ENCODE measurements around the gene GPR152.
A peak's percentile ranks its signal among the peaks of the same experiment; 100 is the strongest.
"Not testable (repeated sequence)": the region's sequence is repeated elsewhere in the genome, so short reads cannot be mapped to it uniquely, and the experiment has no call there.

GPR152 gene

DNA sequence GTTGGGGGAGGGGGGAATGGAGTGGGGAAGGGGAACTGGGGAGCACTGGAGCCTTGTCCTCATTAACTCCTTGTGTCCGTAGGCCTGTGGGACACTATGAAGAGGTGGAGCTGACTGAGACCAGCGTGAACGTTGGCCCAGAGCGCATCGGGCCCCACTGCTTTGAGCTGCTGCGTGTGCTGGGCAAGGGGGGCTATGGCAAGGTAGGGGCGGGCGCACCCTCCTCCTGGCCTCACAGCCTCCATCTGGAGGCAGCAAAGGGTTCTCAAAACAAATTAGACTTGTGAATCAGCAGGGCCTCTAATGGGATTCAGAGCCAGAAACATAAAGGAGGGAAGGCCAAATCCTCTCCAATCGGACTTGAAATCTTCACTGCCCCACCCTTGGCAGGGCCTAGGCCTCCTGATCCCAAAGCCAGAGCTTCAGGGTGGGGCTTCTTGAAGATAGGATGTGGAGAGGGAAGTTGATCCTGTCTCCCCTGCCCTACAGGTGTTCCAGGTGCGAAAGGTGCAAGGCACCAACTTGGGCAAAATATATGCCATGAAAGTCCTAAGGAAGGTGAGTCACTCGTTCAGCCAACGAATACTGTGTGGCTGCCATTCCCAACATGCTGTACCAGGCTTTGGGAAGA lies 23.4 kb downstream of the GPR152 start:
- peak overlapping the region; percentile 48 for H2AK5ac ChIP-seq (ENCODE audit: low read depth, low read length)
- H3K23ac ChIP-seq (ENCODE audit: low read depth, low read length, poor library complexity) = no peak overlapping the region
- no peak overlapping the region for H2BK120ac ChIP-seq (ENCODE audit: low read depth, low read length)
- H2AFZ ChIP-seq (ENCODE audit: low read length) = no peak overlapping the region
- no peak overlapping the region for H3K4ac ChIP-seq (ENCODE audit: low read length)
- H3K27ac ChIP-seq (replicated peaks; ENCODE audit: low read length) = no peak overlapping the region
- H3K4me1 ChIP-seq (ENCODE audit: control insufficient read depth in 2 of 2, insufficient read depth in 1 of 2, low read depth in 1 of 2, low read length in 2 of 2) = peaks cover 7 to 10% of the 10 kb centered on the region in 2 donors
- no peak overlapping the region for H3K14ac ChIP-seq (ENCODE audit: low read length)
- no CpG with 5 or more reads among the region's 12 CpGs for WGBS, 2 donors (ENCODE audit: extremely low coverage in 2 of 2, insufficient read length in 2 of 2, insufficient replicate concordance in 1 of 2)
- H3K9me3 ChIP-seq (replicated peaks in 1 of 2; ENCODE audit: control insufficient read depth in 2 of 2, insufficient read depth in 1 of 2, low read depth in 1 of 2, low read length in 2 of 2) = no peaks in the 10 kb centered on the region
- H2BK15ac ChIP-seq (ENCODE audit: low read length) = no peak overlapping the region
- H3K18ac ChIP-seq (ENCODE audit: low read length) = no peak overlapping the region
- no peak for DNase-seq (ENCODE audit: low spot score)
- no peak overlapping the region for H2BK5ac ChIP-seq (ENCODE audit: low read length)
- H3K9ac ChIP-seq (ENCODE audit: low read depth, low read length, poor library complexity) = peak overlapping the region; percentile 97
- H4K8ac ChIP-seq (ENCODE audit: low read depth, low read length) = no peak overlapping the region
- no peak overlapping the region for H2BK12ac ChIP-seq (ENCODE audit: low read length)
- peaks cover 5% of the 10 kb centered on the region for H3K79me1 ChIP-seq (ENCODE audit: low read depth, low read length)
- H3K36me3 ChIP-seq (replicated peaks in 1 of 2; ENCODE audit: control insufficient read depth in 2 of 2, insufficient read depth in 2 of 2, low read length in 2 of 2) = peaks cover 19 to 43% of the 10 kb centered on the region in 2 donors
- peak overlapping the region; percentile 93 for H3K4me2 ChIP-seq (ENCODE audit: insufficient read depth, low read length, poor library complexity, severe bottlenecking)
- H3K27me3 ChIP-seq (ENCODE audit: control insufficient read depth in 3 of 3, insufficient read depth in 3 of 3, low read depth in 1 of 3, low read length in 3 of 3) = no peaks in the 10 kb centered on the region
- H3K4me3 ChIP-seq (ENCODE audit: low read length in 2 of 2) = peak overlapping the region; percentile 88 to 98
- peak overlapping the region; percentile 11 for H4K91ac ChIP-seq (ENCODE audit: low read depth, low read length, poor library complexity)

DNA sequence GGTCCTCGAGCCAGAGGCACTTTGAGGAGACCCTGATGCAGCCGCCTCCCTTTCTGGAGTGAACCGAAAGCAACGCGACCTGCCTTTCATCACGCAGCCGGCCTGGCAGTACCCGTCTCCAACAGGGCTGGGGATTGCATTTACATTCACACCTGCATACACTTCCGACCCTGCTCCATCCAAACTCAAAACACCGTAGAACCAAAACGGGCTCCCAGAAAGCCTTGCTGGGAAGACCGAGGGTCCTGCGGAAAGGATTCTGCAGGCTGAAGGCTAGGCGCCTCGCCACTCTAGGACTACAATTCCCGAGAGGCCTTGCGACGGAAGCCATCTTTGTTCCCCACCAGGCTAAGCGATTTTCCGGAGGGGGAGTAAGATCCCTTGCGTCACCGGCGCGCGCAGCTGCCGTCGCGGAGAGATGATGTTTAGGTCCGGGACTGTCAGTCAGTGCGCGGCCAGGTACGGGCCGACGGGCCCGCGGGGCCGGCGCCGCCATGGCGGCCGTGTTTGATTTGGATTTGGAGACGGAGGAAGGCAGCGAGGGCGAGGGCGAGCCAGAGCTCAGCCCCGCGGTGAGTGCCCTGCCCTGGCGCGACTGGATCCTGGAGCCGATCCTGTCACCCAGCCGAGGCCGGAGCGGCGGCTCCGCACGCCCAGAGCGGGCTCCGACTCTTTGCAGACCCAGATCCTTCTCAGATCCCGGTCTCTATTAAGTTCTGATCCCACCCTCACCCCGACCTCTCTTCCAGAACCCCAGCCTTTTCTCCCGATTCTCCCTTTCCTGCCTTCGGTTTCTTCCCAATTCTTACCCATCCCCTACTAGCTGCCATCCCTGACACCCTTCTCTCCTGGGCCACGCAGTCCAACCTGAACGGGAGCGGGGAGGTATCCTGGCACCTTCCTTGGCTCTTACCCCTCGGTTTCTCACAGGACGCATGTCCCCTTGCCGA lies 24.2 kb downstream of the GPR152 start, which contains the start of gene RPS6KB2:
RPS6KB2 (plus strand) TSS at position 443 of the 950 bp plus-strand sequence; CDS start at position 495, 52 bp downstream.
- Histone ChIP-seq H3K4ac (ENCODE audit: low read length) (no peak within 1 kb of the TSS), H2BK5ac (ENCODE audit: low read length) (peak within 1 kb of the TSS; percentile 63), H4K8ac (ENCODE audit: low read depth, low read length) (no peak within 1 kb of the TSS), H3K9ac (ENCODE audit: low read depth, low read length, poor library complexity) (peak within 1 kb of the TSS; percentile 97), H3K4me3 (ENCODE audit: low read length in 2 of 2) (peak within 1 kb of the TSS; percentile 88 to 98), H3K23ac (ENCODE audit: low read depth, low read length, poor library complexity) (peak within 1 kb of the TSS; percentile 90), H3K18ac (ENCODE audit: low read length) (peak within 1 kb of the TSS; percentile 93), H2BK15ac (ENCODE audit: low read length) (no peak within 1 kb of the TSS), H3K27me3 (ENCODE audit: control insufficient read depth in 3 of 3, insufficient read depth in 3 of 3, low read depth in 1 of 3, low read length in 3 of 3) (no peaks in the 10 kb centered on the region), H2BK120ac (ENCODE audit: low read depth, low read length) (no peak within 1 kb of the TSS), H3K9me3 (replicated peaks in 1 of 2; ENCODE audit: control insufficient read depth in 2 of 2, insufficient read depth in 1 of 2, low read depth in 1 of 2, low read length in 2 of 2) (no peaks in the 10 kb centered on the region), H3K14ac (ENCODE audit: low read length) (peak within 1 kb of the TSS; percentile 91), H2AFZ (ENCODE audit: low read length) (peak within 1 kb of the TSS; percentile 92), H3K36me3 (replicated peaks in 1 of 2; ENCODE audit: control insufficient read depth in 2 of 2, insufficient read depth in 2 of 2, low read length in 2 of 2) (peaks cover 12 to 35% of the 10 kb centered on the region in 2 donors), H4K91ac (ENCODE audit: low read depth, low read length, poor library complexity) (peak within 1 kb of the TSS; percentile 11), H2BK12ac (ENCODE audit: low read length) (no peak within 1 kb of the TSS), H3K4me2 (ENCODE audit: insufficient read depth, low read length, poor library complexity, severe bottlenecking) (peak within 1 kb of the TSS; percentile 93), H2AK5ac (ENCODE audit: low read depth, low read length) (peak within 1 kb of the TSS; percentile 48), H3K27ac (replicated peaks; ENCODE audit: low read length) (no peak within 1 kb of the TSS), H3K4me1 (ENCODE audit: control insufficient read depth in 2 of 2, insufficient read depth in 1 of 2, low read depth in 1 of 2, low read length in 2 of 2) (peaks cover 7 to 10% of the 10 kb centered on the region in 2 donors), H3K79me1 (ENCODE audit: low read depth, low read length) (peaks cover 5% of the 10 kb centered on the region)
- no CpG with 5 or more reads among the region's 68 CpGs for WGBS, 2 donors (ENCODE audit: extremely low coverage in 2 of 2, insufficient read length in 2 of 2, insufficient replicate concordance in 1 of 2)
- peak; percentile 97 for DNase-seq (ENCODE audit: low spot score)

DNA sequence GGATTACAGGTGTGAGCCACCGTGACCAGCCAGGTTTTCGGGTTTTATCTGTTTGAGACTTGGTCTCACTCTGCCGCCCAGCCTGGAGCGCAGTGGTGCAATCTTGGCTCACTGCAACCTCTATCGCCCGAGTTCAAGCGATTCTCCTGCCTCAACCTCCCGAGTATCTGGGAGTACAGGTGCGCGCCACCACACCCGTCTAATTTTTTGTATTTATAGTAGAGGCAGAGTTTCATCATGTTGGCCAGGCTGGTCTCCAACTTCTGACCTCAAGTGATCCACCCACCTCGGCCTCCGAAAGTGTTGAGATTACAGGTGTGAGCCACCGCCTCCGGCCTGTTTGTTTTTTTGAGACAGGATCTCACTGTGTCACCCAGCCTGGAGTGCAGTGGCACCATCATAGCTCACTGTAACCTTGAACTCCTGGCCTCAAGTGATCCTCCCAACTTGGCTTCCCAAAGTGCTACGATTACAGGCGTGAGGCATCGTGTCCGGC lies 25.1 kb downstream of the GPR152 start:
- not testable (repeated sequence) for H3K27ac ChIP-seq (replicated peaks; ENCODE audit: low read length); H2BK5ac ChIP-seq (ENCODE audit: low read length); H3K9ac ChIP-seq (ENCODE audit: low read depth, low read length, poor library complexity); H3K27me3 ChIP-seq (ENCODE audit: control insufficient read depth in 3 of 3, insufficient read depth in 3 of 3, low read depth in 1 of 3, low read length in 3 of 3); H3K9me3 ChIP-seq (replicated peaks in 1 of 2; ENCODE audit: control insufficient read depth in 2 of 2, insufficient read depth in 1 of 2, low read depth in 1 of 2, low read length in 2 of 2); H2AK5ac ChIP-seq (ENCODE audit: low read depth, low read length); H3K79me1 ChIP-seq (ENCODE audit: low read depth, low read length); H2BK15ac ChIP-seq (ENCODE audit: low read length); H3K14ac ChIP-seq (ENCODE audit: low read length); H2BK12ac ChIP-seq (ENCODE audit: low read length); H2BK120ac ChIP-seq (ENCODE audit: low read depth, low read length); DNase-seq (ENCODE audit: low spot score); H4K91ac ChIP-seq (ENCODE audit: low read depth, low read length, poor library complexity); H3K18ac ChIP-seq (ENCODE audit: low read length); H4K8ac ChIP-seq (ENCODE audit: low read depth, low read length); H3K4me1 ChIP-seq (ENCODE audit: control insufficient read depth in 2 of 2, insufficient read depth in 1 of 2, low read depth in 1 of 2, low read length in 2 of 2); H3K4ac ChIP-seq (ENCODE audit: low read length)
- WGBS, 2 donors (ENCODE audit: extremely low coverage in 2 of 2, insufficient read length in 2 of 2, insufficient replicate concordance in 1 of 2) = no CpG with 5 or more reads among the region's 19 CpGs
- Histone ChIP-seq H3K4me3 (ENCODE audit: low read length in 2 of 2) (peak overlapping the region in 1 of 2 donors; percentile 88), H3K36me3 (replicated peaks in 1 of 2; ENCODE audit: control insufficient read depth in 2 of 2, insufficient read depth in 2 of 2, low read length in 2 of 2) (peaks cover 9 to 25% of the 10 kb centered on the region in 2 donors), H2AFZ (ENCODE audit: low read length) (peak overlapping the region; percentile 92), H3K23ac (ENCODE audit: low read depth, low read length, poor library complexity) (peak overlapping the region; percentile 48), H3K4me2 (ENCODE audit: insufficient read depth, low read length, poor library complexity, severe bottlenecking) (peak overlapping the region; percentile 58)
